ENCODE measurements around the gene ADAMTS15.

ADAMTS15 gene

DNA sequence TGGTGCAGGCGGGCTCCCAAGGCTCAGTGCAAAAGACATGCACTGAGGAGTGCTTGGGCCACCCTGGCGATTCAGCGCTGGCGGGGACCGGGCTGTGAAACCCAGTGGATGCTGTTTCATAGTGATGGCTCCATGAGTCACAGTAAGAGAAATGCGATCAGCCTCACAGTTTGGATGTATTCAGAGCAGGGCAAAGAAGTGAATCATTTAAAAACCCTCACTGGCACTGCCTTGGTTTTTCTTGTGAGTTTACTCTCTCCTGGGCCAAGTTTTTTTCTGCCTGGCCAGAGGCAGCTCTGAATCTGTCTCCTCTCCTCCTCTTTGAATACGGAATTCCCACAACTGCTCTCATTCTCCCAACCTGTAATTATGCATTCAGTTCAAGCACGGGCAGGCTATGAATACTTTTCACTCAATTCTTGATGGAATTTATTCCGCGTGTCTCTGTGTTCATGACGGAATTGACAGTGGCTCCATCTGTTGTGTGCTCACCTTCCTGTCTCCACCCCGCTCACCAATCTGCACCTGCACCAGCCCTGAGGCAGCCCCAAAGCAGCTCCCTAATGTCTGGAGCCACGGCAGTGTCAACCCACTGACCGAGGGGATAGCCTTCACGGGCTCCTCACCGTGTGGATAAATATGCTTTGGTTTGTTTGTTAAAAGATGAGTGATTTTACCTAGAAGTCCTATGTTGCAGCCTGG, 34.9 kb upstream of the ADAMTS15 start:
- TF ChIP-seq, protein P1, sequence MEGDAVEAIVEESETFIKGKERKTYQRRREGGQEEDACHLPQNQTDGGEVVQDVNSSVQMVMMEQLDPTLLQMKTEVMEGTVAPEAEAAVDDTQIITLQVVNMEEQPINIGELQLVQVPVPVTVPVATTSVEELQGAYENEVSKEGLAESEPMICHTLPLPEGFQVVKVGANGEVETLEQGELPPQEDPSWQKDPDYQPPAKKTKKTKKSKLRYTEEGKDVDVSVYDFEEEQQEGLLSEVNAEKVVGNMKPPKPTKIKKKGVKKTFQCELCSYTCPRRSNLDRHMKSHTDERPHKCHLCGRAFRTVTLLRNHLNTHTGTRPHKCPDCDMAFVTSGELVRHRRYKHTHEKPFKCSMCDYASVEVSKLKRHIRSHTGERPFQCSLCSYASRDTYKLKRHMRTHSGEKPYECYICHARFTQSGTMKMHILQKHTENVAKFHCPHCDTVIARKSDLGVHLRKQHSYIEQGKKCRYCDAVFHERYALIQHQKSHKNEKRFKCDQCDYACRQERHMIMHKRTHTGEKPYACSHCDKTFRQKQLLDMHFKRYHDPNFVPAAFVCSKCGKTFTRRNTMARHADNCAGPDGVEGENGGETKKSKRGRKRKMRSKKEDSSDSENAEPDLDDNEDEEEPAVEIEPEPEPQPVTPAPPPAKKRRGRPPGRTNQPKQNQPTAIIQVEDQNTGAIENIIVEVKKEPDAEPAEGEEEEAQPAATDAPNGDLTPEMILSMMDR (IDR thresholded peaks at IDR 0.05; ENCODE audit: borderline replicate concordance, insufficient read depth, low read depth, low read length) = no peak
- H3K4me3 ChIP-seq (ENCODE audit: low read depth, low read length) = no peak overlapping the region

DNA sequence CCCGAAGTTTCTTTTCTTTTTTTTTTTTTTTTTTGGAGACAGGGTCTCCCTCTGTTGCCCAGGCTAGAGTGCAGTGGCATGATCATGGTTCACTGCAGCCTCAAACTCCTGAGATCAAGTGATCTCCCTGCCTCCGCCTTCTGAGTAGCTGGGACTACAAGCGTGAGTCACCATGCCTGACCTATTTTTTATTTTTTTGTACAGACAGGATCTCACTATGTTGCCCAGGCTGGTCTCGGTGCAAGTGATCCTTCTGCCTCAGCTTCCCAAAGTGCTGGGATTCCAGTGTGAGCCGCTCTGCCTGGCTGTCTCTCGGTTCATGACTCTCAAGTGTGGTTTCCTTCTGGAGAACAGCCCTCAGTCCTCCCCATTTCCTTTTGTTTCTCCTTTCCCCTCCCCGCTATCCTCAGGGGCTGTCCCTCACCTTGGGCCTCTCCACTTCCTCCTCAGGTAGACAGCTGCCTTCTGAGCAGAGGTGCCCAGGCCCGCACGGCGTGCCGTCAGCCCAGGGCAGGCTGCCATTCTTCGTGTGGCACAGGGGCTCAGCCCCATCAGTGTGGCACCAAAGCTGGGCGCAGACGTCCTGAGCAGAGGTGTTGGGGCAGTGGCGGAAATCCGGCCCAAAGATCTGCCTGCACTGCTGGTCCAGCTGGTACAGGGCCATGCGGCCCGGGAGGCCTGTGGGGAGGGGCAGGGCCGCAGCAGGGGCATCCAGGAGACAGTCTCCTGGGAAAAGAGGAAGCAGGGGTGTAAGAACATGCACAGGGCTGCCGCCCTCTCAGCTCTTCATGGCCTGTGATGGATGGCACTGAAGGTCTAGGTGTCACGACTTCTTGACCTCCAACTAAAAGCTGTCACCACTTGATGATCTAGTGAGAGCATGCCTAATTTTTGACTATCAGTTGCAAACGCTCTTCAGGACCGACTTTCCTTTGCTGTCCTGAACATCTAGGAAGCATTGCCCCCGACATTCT, 34.1 kb upstream of the ADAMTS15 start:
- TF ChIP-seq, protein P1 (IDR thresholded peaks at IDR 0.05; ENCODE audit: borderline replicate concordance, insufficient read depth, low read depth, low read length) = no peak
- no peak overlapping the region for H3K4me3 ChIP-seq (ENCODE audit: low read depth, low read length)

DNA sequence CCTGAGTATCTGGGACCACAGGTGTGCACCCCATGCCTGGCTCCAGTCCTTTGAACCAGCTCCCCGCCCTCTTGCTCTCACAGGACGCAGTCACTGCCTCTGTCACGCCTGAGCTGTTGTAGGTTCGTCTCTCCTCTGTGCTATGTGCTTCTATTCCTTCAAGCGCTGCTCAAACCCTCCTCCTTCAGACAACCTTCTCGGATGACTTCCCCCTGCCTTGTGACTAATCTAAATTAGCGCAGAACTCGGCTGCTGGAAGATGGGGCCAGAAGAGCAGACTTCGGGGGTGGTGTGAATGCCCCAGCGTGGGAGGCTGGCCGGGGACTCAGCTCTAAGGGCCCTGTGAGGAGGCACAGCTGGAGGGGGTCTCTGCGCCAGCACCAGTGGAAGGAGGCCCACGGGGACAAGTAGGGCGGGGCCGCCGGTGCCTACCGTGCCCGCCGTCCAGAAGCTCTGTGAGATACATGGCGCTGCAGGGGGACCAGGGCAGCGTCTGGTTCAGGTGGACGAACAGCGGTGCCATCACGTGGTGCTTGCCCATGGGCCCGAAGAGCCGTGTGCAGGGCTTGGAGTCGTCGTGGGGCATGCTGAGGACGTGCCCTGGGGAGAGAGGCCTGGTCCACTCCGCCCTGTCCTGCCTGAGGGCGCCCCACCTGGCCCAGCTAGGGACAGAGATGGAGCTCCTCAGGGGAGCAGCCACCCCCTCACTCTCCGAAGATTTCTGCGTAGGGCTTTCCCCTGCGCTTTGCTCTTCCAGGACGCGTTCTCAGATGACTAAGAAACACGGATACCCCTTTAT, 32.5 kb upstream of the ADAMTS15 start:
- TF ChIP-seq, protein P1 (IDR thresholded peaks at IDR 0.05; ENCODE audit: borderline replicate concordance, insufficient read depth, low read depth, low read length) = no peak
- H3K4me3 ChIP-seq (ENCODE audit: low read depth, low read length) = no peak overlapping the region

DNA sequence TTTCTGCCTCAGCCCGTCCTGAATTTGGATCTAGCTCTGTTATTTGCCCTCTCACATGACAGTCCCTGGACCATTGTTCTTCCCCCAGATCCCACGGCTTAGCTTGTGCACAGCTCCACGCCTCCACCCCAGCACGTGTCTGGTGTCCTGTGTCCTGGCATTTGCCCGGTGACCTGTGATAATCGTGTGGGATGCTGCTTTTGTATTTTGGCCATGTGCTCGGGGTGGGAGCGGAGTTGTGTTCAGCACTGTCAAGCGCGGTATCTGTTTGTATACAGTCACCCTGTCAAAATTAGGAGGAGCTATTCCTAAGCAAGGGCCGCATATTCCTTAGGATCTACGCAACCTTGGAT, 31.9 kb upstream of the ADAMTS15 start:
- TF ChIP-seq, protein P1 (IDR thresholded peaks at IDR 0.05; ENCODE audit: borderline replicate concordance, insufficient read depth, low read depth, low read length) = no peak
- no peak overlapping the region for H3K4me3 ChIP-seq (ENCODE audit: low read depth, low read length)

DNA sequence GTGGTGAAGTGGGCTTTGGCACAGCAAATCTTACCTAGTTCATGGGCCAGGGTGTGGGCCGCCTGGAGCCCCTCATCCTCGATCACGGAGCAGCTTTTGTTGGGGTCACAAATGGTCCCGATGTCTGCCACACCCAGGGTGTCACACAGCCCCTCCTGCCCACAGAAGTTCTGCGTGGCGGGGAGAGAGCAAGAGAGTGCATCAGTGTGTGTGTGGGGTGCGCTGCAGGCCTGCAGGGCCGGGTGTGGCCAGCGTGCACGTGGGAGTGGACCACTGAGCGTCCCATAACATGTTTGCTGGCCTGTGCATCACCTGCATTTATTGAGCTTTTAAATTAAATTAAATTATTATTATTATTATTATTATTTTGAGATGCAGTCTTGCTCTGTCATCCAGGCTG, 31.5 kb upstream of the ADAMTS15 start:
- TF ChIP-seq, protein P1 (IDR thresholded peaks at IDR 0.05; ENCODE audit: borderline replicate concordance, insufficient read depth, low read depth, low read length) = no peak
- H3K4me3 ChIP-seq (ENCODE audit: low read depth, low read length) = no peak overlapping the region

DNA sequence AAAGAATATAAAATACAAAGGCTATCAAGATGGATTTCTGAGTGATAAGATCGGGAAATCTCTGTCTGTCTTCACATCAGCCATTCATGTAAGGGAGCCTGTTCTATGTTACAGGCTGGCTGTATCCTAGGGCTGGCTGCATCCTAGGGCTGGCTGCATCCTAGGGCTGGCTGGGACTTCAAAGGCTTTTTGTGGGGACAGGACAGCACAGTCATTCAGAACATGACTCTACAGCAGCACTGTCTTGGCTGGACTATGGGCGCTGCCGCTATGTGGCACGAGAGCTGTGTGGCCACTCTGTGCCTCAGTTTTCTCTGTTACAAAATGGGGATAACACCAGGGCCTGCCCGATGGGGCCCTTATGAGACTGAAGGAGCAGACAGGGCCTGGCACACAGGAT, 30.2 kb upstream of the ADAMTS15 start:
- no peak overlapping the region for H3K4me3 ChIP-seq (ENCODE audit: low read depth, low read length)
- TF ChIP-seq, protein P1 (IDR thresholded peaks at IDR 0.05; ENCODE audit: borderline replicate concordance, insufficient read depth, low read depth, low read length) = no peak
